ENCODE measurements around the gene CSTF2. TPM values are rescaled to one million over a fixed set of nuclear protein-coding genes. Genes with fewer than 3 reads are reported as not detected.

Gene CSTF2
- polyA plus RNA-seq, 1 donor (not counting 4 experiments of a cell fraction or from before 2014, with no cell fraction given) = 29.5 TPM

GRCh38 chrX:100883654-100884053 is 63.5 kb downstream of the CSTF2 start:
- TF ChIP-seq CTCF (optimal IDR thresholded peaks at IDR 0.05 in 1 of 3, IDR thresholded peaks at IDR 0.05 in 1 of 3, conservative IDR thresholded peaks at IDR 0.05 in 1 of 3; ENCODE audit: extremely low read depth in 1 of 3, insufficient read depth in 2 of 3, low read length in 3 of 3) = no peak
- H3K27me3 ChIP-seq (ENCODE audit: control insufficient read depth, extremely low read depth, insufficient read depth, low read length) = no peaks in the 10 kb centered on the region
- dilution Hi-C loops (cut with MboI; ENCODE audit: extremely low pct_ligation_motif_present, low sequenced_read_pairs) = no loop called here
- H4K20me1 ChIP-seq (ENCODE audit: control insufficient read depth, extremely low read depth, insufficient read depth, low read length) = no peaks in the 10 kb centered on the region
- FAIRE-seq (no peak), DNase-seq (ENCODE audit: low read depth, low spot score) (no peak)
- no peak overlapping the region for H2AFZ ChIP-seq (ENCODE audit: control insufficient read depth, low read length)
- no peaks in the 10 kb centered on the region for H3K4me1 ChIP-seq (ENCODE audit: control insufficient read depth, extremely low read depth, insufficient read depth, low read length)
- no peaks in the 10 kb centered on the region for H3K36me3 ChIP-seq (ENCODE audit: control insufficient read depth in 2 of 2, extremely low read depth in 1 of 2, insufficient read depth in 2 of 2, low read length in 2 of 2)
- H3K9ac ChIP-seq (ENCODE audit: control insufficient read depth, extremely low read depth, insufficient read depth, low read length) = no peak overlapping the region
- H3K9me1 ChIP-seq (ENCODE audit: control insufficient read depth, extremely low read depth, insufficient read depth, low read length) = no peaks in the 10 kb centered on the region
- no peak overlapping the region for H3K4me2 ChIP-seq (ENCODE audit: control insufficient read depth, extremely low read depth, insufficient read depth, low read depth, low read length)
- H3K4me3 ChIP-seq (ENCODE audit: control insufficient read depth in 2 of 3, extremely low read depth in 1 of 3, insufficient read depth in 2 of 3, low read depth in 1 of 3, low read length in 3 of 3) = no peak overlapping the region
- H3K9me3 ChIP-seq (ENCODE audit: control insufficient read depth, low read depth, low read length) = no peaks in the 10 kb centered on the region
- no peaks in the 10 kb centered on the region for H3K79me2 ChIP-seq (ENCODE audit: control insufficient read depth, insufficient read depth, low read length)
- no peak overlapping the region for H3K27ac ChIP-seq (ENCODE audit: control insufficient read depth, insufficient read depth, low read length)

Small RNA genes lying within 50 kb of the gene (small RNA-seq; reads per million reads assigned to genes)
- 0 reads per million in 3 experiments for gene RF00411 (ENCODE audit: insufficient read length in 3 of 3, low read depth in 3 of 3, low replicate concordance in 1 of 3)

Other genes starting within 250 kb of the CSTF2 start
- not detected in 3 replicates for gene TNMD, start 235.5 kb upstream of the CSTF2 start, polyA plus RNA-seq
- gene TSPAN6, start 183.6 kb upstream of the CSTF2 start, polyA plus RNA-seq = 17.9 to 24.3 TPM (median 19.2 TPM) in 3 replicates
- gene SRPX2, start 176.2 kb upstream of the CSTF2 start, polyA plus RNA-seq = 3.9 to 6.1 TPM (median 4.0 TPM) in 3 replicates
- 0.40 to 1.2 TPM (median 0.87 TPM) in 3 replicates for gene SYTL4, start 88.3 kb upstream of the CSTF2 start, polyA plus RNA-seq
- not detected in 3 replicates for gene NOX1, start 54.0 kb downstream of the CSTF2 start, polyA plus RNA-seq
- 0.26 to 0.31 TPM (median 0.28 TPM) in 3 replicates for gene XKRX, start 108.5 kb downstream of the CSTF2 start, polyA plus RNA-seq
- gene ARL13A, start 149.3 kb downstream of the CSTF2 start, polyA plus RNA-seq = not detected in 3 replicates
- gene TRMT2B, start 231.7 kb downstream of the CSTF2 start, polyA plus RNA-seq = 7.4 to 15.4 TPM (median 12.1 TPM) in 3 replicates

Data from keratinocyte (primary cell).